ENCODE measurements around the gene HUS1.
"Not testable (repeated sequence)": the region's sequence is repeated elsewhere in the genome, so short reads cannot be mapped to it uniquely, and the experiment has no call there.

Gene HUS1

GRCh38 chr7:47944536-47945260 is 34.7 kb downstream of the HUS1 start:
- no peak for DNase-seq (ENCODE audit: low spot score)

- no peak for DNase-seq (ENCODE audit: low spot score)
Measured at GRCh38 chr7:47943676-47944474, 35.5 kb downstream of the HUS1 start.

- not testable (repeated sequence) for DNase-seq (ENCODE audit: low spot score)
Measured at GRCh38 chr7:47942651-47943050, 36.8 kb downstream of the HUS1 start.

GRCh38 chr7:47942132-47942531 is 37.3 kb downstream of the HUS1 start:
- no peak for DNase-seq (ENCODE audit: low spot score)

- DNase-seq (ENCODE audit: low spot score) = no peak
Measured at GRCh38 chr7:47941136-47941844, 38.1 kb downstream of the HUS1 start.

- DNase-seq (ENCODE audit: low spot score) = no peak
Measured at GRCh38 chr7:47940088-47941013, 39.1 kb downstream of the HUS1 start.

GRCh38 chr7:47939425-47940036 is 39.9 kb downstream of the HUS1 start:
- no peak for DNase-seq (ENCODE audit: low spot score)

- no peak for DNase-seq (ENCODE audit: low spot score)
Measured at GRCh38 chr7:47938574-47939165, 40.7 kb downstream of the HUS1 start.

GRCh38 chr7:47937711-47938573 is 41.5 kb downstream of the HUS1 start:
- no peak for DNase-seq (ENCODE audit: low spot score)

GRCh38 chr7:47937065-47937687 is 42.2 kb downstream of the HUS1 start:
- DNase-seq (ENCODE audit: low spot score) = no peak

- DNase-seq (ENCODE audit: low spot score) = no peak
Measured at GRCh38 chr7:47936323-47936722, 43.1 kb downstream of the HUS1 start.

GRCh38 chr7:47935336-47935735 is 44.1 kb downstream of the HUS1 start:
- no peak for DNase-seq (ENCODE audit: low spot score)

GRCh38 chr7:47934831-47935230 is 44.6 kb downstream of the HUS1 start:
- DNase-seq (ENCODE audit: low spot score) = no peak

- no peak for DNase-seq (ENCODE audit: low spot score)
Measured at GRCh38 chr7:47933215-47933614, 46.2 kb downstream of the HUS1 start.

- DNase-seq (ENCODE audit: low spot score) = no peak
Measured at GRCh38 chr7:47932466-47933037, 46.9 kb downstream of the HUS1 start.

GRCh38 chr7:47932016-47932415 is 47.4 kb downstream of the HUS1 start:
- no peak for DNase-seq (ENCODE audit: low spot score)

GRCh38 chr7:47931005-47932004 is 48.1 kb downstream of the HUS1 start:
- DNase-seq (ENCODE audit: low spot score) = no peak

- no peak for DNase-seq (ENCODE audit: low spot score)
Measured at GRCh38 chr7:47924266-47924665, 55.1 kb downstream of the HUS1 start.

Data from pons (tissue), 1 donor.